ENCODE results near the gene TSHZ2.
"Not testable (repeated sequence)": the region's sequence is repeated elsewhere in the genome, so short reads cannot be mapped to it uniquely, and the experiment has no call there.

Gene TSHZ2

GRCh38 chr20:53487461-53488200 is 515.5 kb downstream of the TSHZ2 start:
- in situ Hi-C loops (cut with MboI; ENCODE audit: low sequenced_read_pairs) = no loop called here

- in situ Hi-C loops (cut with MboI; ENCODE audit: low sequenced_read_pairs) = no loop called here
These were observed 516.7 kb downstream of the TSHZ2 start for GRCh38 chr20:53488775-53489272.

- in situ Hi-C loops (cut with MboI; ENCODE audit: low sequenced_read_pairs) = no loop called here
These were observed 517.4 kb downstream of the TSHZ2 start for GRCh38 chr20:53489528-53489927.

GRCh38 chr20:53490620-53491019 is 518.5 kb downstream of the TSHZ2 start:
- in situ Hi-C loops (cut with MboI; ENCODE audit: low sequenced_read_pairs) = no loop called here

- in situ Hi-C loops (cut with MboI; ENCODE audit: low sequenced_read_pairs) = no loop called here
These were observed 519.3 kb downstream of the TSHZ2 start for GRCh38 chr20:53491462-53491861.

GRCh38 chr20:53492212-53492611 is 520.1 kb downstream of the TSHZ2 start:
- in situ Hi-C loops (cut with MboI; ENCODE audit: low sequenced_read_pairs) = no loop called here

- in situ Hi-C loops (cut with MboI; ENCODE audit: low sequenced_read_pairs) = no loop called here
These were observed 521.2 kb downstream of the TSHZ2 start for GRCh38 chr20:53493311-53493857.

- in situ Hi-C loops (cut with MboI; ENCODE audit: low sequenced_read_pairs) = no loop called here
These were observed 522.6 kb downstream of the TSHZ2 start for GRCh38 chr20:53494753-53495152.

- in situ Hi-C loops (cut with MboI; ENCODE audit: low sequenced_read_pairs) = no loop called here
These were observed 523.4 kb downstream of the TSHZ2 start for GRCh38 chr20:53495398-53496092.

GRCh38 chr20:53497246-53497645 is 525.1 kb downstream of the TSHZ2 start:
- in situ Hi-C loops (cut with MboI; ENCODE audit: low sequenced_read_pairs) = no loop called here

GRCh38 chr20:53498341-53498740 is 526.2 kb downstream of the TSHZ2 start:
- in situ Hi-C loops (cut with MboI; ENCODE audit: low sequenced_read_pairs) = no loop called here

- in situ Hi-C loops (cut with MboI; ENCODE audit: low sequenced_read_pairs) = no loop called here
These were observed 528.5 kb downstream of the TSHZ2 start for GRCh38 chr20:53500651-53501050.

- in situ Hi-C loops (cut with MboI; ENCODE audit: low sequenced_read_pairs) = no loop called here
These were observed 530.7 kb downstream of the TSHZ2 start for GRCh38 chr20:53502820-53503219.

GRCh38 chr20:53503517-53503919 is 531.4 kb downstream of the TSHZ2 start:
- in situ Hi-C loops (cut with MboI; ENCODE audit: low sequenced_read_pairs) = no loop called here

GRCh38 chr20:53504106-53504505 is 531.9 kb downstream of the TSHZ2 start:
- in situ Hi-C loops (cut with MboI; ENCODE audit: low sequenced_read_pairs) = not testable (repeated sequence)

- in situ Hi-C loops (cut with MboI; ENCODE audit: low sequenced_read_pairs) = no loop called here
These were observed 538.1 kb downstream of the TSHZ2 start for GRCh38 chr20:53510262-53510661.

GRCh38 chr20:53510704-53511103 is 538.5 kb downstream of the TSHZ2 start:
- in situ Hi-C loops (cut with MboI; ENCODE audit: low sequenced_read_pairs) = no loop called here

- in situ Hi-C loops (cut with MboI; ENCODE audit: low sequenced_read_pairs) = no loop called here
These were observed 539.9 kb downstream of the TSHZ2 start for GRCh38 chr20:53512076-53512475.

- in situ Hi-C loops (cut with MboI; ENCODE audit: low sequenced_read_pairs) = no loop called here
These were observed 541.0 kb downstream of the TSHZ2 start for GRCh38 chr20:53513168-53513488.

- in situ Hi-C loops (cut with MboI; ENCODE audit: low sequenced_read_pairs) = no loop called here
These were observed 541.5 kb downstream of the TSHZ2 start for GRCh38 chr20:53513489-53514298.

GRCh38 chr20:53515749-53516148 is 543.6 kb downstream of the TSHZ2 start:
- in situ Hi-C loops (cut with MboI; ENCODE audit: low sequenced_read_pairs) = no loop called here
